ENCODE results near the gene CENPF.
"Not testable (repeated sequence)": the region's sequence is repeated elsewhere in the genome, so short reads cannot be mapped to it uniquely, and the experiment has no call there.

The CENPF gene

DNA sequence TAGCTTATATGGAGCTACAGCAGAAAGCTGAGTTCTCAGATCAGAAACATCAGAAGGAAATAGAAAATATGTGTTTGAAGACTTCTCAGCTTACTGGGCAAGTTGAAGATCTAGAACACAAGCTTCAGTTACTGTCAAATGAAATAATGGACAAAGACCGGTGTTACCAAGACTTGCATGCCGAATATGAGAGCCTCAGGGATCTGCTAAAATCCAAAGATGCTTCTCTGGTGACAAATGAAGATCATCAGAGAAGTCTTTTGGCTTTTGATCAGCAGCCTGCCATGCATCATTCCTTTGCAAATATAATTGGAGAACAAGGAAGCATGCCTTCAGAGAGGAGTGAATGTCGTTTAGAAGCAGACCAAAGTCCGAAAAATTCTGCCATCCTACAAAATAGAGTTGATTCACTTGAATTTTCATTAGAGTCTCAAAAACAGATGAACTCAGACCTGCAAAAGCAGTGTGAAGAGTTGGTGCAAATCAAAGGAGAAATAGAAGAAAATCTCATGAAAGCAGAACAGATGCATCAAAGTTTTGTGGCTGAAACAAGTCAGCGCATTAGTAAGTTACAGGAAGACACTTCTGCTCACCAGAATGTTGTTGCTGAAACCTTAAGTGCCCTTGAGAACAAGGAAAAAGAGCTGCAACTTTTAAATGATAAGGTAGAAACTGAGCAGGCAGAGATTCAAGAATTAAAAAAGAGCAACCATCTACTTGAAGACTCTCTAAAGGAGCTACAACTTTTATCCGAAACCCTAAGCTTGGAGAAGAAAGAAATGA is 37.6 kb downstream of the CENPF start:
- DNase-seq = no peak
- in situ Hi-C loops (cut with HindIII; ENCODE audit: low pct_ligation_motif_present, low pct_unique_long_range_greater_than_20kb, low sequenced_read_pairs) = no loop called here

DNA sequence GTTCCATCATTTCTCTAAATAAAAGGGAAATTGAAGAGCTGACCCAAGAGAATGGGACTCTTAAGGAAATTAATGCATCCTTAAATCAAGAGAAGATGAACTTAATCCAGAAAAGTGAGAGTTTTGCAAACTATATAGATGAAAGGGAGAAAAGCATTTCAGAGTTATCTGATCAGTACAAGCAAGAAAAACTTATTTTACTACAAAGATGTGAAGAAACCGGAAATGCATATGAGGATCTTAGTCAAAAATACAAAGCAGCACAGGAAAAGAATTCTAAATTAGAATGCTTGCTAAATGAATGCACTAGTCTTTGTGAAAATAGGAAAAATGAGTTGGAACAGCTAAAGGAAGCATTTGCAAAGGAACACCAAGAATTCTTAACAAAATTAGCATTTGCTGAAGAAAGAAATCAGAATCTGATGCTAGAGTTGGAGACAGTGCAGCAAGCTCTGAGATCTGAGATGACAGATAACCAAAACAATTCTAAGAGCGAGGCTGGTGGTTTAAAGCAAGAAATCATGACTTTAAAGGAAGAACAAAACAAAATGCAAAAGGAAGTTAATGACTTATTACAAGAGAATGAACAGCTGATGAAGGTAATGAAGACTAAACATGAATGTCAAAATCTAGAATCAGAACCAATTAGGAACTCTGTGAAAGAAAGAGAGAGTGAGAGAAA is 38.4 kb downstream of the CENPF start:
- no peak for DNase-seq
- in situ Hi-C loops (cut with HindIII; ENCODE audit: low pct_ligation_motif_present, low pct_unique_long_range_greater_than_20kb, low sequenced_read_pairs) = no loop called here

DNA sequence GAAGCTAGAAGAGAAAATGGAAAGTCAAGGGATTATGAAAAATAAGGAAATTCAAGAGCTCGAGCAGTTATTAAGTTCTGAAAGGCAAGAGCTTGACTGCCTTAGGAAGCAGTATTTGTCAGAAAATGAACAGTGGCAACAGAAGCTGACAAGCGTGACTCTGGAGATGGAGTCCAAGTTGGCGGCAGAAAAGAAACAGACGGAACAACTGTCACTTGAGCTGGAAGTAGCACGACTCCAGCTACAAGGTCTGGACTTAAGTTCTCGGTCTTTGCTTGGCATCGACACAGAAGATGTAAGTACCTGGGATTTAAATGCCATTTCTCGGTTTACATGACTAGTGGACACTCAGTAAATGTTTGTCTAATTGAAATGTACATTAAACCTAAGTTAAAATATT is 40.0 kb downstream of the CENPF start:
- DNase-seq = no peak

DNA sequence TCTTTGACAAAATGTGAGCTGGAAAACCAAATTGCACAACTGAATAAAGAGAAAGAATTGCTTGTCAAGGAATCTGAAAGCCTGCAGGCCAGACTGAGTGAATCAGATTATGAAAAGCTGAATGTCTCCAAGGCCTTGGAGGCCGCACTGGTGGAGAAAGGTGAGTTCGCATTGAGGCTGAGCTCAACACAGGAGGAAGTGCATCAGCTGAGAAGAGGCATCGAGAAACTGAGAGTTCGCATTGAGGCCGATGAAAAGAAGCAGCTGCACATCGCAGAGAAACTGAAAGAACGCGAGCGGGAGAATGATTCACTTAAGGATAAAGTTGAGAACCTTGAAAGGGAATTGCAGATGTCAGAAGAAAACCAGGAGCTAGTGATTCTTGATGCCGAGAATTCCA is 42.7 kb downstream of the CENPF start:
- in situ Hi-C loops (cut with HindIII; ENCODE audit: low pct_ligation_motif_present, low pct_unique_long_range_greater_than_20kb, low sequenced_read_pairs) = no loop called here
- DNase-seq = no peak

More for the DNA sequence above, 40.0 kb downstream of the CENPF start:
- in situ Hi-C loops (cut with HindIII; ENCODE audit: low pct_ligation_motif_present, low pct_unique_long_range_greater_than_20kb, low sequenced_read_pairs) = no loop called here

DNA sequence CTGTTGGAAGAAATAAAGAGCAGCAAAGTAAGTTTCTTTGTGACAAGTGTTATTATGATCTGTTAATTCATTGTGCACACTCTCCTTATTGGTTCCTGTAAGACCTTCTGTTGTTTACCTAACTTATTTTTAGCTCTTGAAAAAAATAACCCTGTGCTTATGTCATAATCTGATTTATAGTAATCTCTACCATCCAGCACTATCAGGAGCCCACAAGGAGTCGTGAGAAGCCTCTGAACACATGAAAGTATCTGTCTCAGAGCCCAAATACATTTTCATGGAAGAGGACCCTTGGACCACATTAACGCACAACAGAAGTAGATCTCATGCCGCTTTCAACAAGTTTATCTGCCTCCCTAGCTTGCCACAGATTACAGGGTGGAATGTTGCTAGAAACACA is 45.8 kb downstream of the CENPF start:
- DNase-seq = no peak
- in situ Hi-C loops (cut with HindIII; ENCODE audit: low pct_ligation_motif_present, low pct_unique_long_range_greater_than_20kb, low sequenced_read_pairs) = no loop called here

DNA sequence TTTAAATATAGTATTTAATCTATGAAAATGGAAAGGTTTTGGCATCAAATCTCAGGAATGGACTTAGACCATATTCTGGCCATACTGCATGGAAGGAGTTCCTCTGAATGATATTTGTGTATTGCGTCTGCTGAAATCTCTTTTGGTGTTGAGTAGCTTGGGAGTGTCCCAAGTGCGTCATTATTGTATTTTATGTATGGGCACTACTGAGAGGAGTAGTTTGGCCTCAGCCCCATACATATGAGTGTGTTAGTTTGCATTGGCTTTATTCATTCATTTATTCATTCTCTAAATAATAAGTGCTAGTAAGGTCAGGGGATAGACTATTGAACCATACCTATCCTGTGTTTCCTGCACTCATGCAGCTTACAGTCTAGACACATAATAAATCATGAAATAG is 46.6 kb downstream of the CENPF start:
- in situ Hi-C loops (cut with HindIII; ENCODE audit: low pct_ligation_motif_present, low pct_unique_long_range_greater_than_20kb, low sequenced_read_pairs) = no loop called here
- DNase-seq = no peak

DNA sequence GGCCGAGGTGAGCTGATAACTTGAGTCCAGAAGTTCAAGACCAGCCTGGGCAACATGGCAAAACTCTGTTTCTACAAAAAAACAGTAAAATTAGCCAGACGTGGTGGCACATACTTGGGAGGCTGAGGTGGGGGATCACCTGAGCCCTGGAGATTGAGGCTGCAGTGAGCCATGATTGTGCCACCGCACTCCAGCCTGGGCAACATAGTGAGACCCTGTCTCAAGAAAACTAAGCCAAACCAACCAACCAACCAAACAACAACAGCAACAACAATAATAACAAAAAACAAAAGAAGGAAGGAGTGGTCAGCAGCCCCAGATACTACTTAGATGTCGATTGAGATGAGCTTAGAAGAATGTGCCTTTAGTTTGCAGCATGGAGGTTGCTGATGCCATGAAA is 47.7 kb downstream of the CENPF start:
- in situ Hi-C loops (cut with HindIII; ENCODE audit: low pct_ligation_motif_present, low pct_unique_long_range_greater_than_20kb, low sequenced_read_pairs) = no loop called here
- no peak for DNase-seq

DNA sequence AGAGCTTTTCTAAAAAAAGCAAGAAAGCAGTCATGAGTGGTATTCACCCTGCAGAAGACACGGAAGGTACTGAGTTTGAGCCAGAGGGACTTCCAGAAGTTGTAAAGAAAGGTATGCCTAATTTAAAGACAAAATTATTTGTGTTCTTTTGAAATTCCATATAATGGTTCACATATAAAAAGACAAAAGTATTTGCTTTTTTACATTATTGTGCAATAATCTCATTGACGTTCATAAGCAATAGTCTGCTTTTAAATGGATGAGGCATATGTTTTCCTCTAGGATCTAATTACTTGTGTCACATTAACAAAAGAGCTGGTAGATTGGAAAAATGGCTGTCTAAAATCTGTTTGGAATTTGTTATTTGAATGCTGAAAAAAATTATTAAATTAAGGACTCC is 54.3 kb downstream of the CENPF start:
- no peak for DNase-seq
- in situ Hi-C loops (cut with HindIII; ENCODE audit: low pct_ligation_motif_present, low pct_unique_long_range_greater_than_20kb, low sequenced_read_pairs) = no loop called here

DNA sequence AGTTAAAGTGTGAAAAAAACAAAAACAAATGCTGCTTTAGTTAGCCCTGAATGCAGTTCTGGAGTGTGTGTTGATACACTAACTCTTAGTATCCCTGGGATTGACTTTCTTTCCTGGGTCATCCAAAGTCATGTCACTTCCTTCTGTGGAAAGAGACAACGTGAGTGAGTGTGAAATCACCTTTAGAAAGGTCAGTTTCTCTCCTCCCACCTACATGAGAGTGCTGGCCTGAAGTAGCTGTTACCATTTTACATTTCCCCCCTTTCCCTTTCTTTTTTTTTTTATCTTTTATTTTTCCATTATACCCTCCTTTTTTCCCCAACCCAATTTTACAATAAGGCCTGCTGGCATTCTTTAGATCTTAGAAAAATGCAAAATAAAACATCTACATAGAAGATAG is 55.2 kb downstream of the CENPF start:
- DNase-seq = no peak
- in situ Hi-C loops (cut with HindIII; ENCODE audit: low pct_ligation_motif_present, low pct_unique_long_range_greater_than_20kb, low sequenced_read_pairs) = no loop called here

DNA sequence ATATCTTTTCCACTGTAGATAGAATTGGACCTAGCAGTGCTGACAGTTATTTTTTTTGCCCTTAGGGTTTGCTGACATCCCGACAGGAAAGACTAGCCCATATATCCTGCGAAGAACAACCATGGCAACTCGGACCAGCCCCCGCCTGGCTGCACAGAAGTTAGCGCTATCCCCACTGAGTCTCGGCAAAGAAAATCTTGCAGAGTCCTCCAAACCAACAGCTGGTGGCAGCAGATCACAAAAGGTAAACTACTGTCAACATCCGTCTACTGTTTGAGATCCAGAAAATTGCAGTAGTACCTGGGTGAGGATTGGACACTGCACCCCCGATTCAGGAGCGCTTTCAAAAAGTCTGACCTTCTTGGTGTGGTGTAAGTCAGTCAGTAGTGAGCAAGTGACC is 55.8 kb downstream of the CENPF start:
- in situ Hi-C loops (cut with HindIII; ENCODE audit: low pct_ligation_motif_present, low pct_unique_long_range_greater_than_20kb, low sequenced_read_pairs) = no loop called here

DNA sequence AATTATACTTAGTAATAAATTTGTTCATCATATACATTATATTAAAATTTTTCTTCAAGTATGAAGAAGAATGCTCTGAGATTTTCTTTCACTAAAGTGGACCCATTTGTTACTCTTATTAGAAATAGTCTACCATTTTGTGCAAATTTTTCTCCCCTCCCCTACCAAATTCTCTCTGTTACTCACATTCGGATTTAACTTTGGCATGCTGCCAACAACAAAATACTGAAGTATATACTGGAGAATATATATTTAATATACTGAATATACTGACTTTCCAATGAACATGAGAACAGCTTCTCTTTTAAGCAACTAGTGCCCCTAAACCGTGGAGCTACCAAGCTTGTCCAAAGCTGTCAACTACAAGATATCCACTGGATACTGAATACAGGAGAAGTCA is 57.2 kb downstream of the CENPF start:
- in situ Hi-C loops (cut with HindIII; ENCODE audit: low pct_ligation_motif_present, low pct_unique_long_range_greater_than_20kb, low sequenced_read_pairs) = no loop called here
- DNase-seq = no peak

More for the DNA sequence above, 55.8 kb downstream of the CENPF start:
- peak; percentile 48 for DNase-seq

DNA sequence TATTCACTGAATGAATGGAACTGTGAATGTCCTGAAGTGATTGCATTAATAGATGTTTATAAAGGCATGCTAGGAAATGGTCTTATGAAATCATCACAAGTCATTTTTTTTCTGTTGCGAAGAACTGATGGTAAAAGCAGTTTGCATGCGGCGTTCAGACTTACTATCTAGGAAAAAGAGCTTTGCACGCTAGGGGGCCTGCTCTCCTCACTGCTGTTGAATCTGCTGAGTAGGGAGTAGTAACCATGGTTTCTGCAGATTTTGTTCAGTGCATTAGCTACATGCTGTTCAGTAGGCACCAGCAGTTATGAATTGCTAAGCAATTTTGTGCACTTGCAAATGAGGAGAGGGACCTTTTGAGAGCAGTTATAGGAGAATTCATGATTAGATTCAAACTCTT is 57.9 kb downstream of the CENPF start:
- peak; percentile 42 for DNase-seq
- in situ Hi-C loops (cut with HindIII; ENCODE audit: low pct_ligation_motif_present, low pct_unique_long_range_greater_than_20kb, low sequenced_read_pairs) = no loop called here

DNA sequence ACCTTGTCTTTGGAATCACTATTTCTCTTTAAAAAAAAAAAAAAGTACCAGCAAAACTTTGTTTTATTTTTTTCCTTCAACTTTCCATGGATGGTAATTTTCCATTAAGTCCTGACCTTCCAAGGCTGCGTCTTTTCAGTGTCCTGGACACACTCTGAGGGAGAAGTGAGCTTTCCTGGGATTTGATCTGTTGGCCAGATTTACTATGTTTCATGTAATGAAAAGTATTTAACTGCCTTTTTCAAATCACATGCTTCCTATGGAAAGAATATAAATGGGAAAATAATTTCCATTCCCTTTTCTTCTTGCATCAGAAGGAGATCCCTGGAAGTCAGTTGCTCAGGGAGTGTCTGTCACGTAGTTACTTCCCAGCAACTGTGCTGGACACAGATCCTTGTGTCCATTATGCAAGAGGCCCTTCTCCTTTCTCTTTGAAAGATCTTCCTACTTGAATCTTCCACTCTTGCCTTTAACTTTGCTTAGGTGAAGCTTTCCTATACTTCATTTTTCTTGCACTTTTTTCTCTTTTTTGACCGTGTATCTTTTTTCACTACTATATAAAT is 59.3 kb downstream of the CENPF start:
- in situ Hi-C loops (cut with HindIII; ENCODE audit: low pct_ligation_motif_present, low pct_unique_long_range_greater_than_20kb, low sequenced_read_pairs) = no loop called here

DNA sequence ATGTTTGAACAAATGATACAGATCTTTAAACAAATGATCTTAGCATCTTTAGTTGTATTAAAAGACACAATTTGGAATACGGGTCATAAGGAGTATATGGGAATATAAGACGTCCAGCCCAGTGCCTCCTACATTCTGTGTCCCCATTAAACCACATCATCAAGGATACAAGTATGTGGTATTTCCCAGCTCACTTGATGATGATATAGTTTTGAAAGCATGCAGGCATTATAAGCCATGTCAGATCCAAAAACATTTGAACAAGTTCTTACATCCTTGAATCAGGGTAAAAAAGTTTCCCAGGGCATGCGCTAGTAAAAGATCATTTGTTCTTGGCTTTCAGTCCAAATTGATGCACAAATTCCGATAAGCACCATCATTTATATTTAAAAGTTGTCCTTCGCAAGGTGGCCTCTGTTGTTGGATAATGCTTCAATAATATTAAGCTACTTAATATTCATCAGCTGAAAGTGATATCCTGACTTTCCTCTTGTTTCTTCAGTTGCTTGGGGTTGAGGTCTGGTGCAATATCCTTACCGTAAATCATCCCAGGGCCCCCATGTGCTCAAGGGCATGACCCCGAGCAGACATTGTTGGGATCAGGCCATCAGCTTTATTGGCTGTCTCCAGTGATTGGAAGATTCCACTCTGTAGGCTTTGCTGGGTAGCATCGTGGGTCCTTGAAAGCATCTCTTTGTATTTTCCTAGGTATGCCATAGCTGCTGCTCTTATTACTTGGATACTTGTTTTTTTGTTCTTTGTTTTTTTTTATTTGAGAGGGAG is 61.8 kb downstream of the CENPF start:
- DNase-seq = no peak
- in situ Hi-C loops (cut with HindIII; ENCODE audit: low pct_ligation_motif_present, low pct_unique_long_range_greater_than_20kb, low sequenced_read_pairs) = no loop called here

More for the DNA sequence above, 59.3 kb downstream of the CENPF start:
- no peak for DNase-seq

DNA sequence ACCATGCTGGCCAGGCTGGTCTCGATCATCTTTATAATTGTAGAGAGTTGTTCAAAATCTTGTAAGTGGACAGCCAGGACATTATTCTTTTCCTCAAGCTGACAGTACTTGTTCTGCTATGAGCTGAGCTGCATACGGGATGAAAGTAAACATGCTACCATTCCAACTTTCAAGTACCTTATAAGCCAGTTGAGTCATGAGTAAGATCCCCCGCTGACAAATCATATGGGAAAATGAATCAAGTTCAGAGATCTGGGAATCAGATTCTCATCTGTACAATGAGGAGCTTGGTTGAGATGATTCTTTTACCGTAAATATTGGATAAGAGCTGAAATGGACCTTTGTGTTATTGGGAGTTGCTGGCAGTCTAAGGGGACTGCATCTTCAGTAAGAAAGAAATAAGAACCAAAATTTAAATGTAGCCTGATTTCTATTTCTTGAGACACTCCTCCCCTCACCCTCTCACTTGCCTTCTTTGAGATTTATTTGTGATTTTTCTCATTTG is 62.7 kb downstream of the CENPF start:
- DNase-seq = no peak
- in situ Hi-C loops (cut with HindIII; ENCODE audit: low pct_ligation_motif_present, low pct_unique_long_range_greater_than_20kb, low sequenced_read_pairs) = no loop called here

DNA sequence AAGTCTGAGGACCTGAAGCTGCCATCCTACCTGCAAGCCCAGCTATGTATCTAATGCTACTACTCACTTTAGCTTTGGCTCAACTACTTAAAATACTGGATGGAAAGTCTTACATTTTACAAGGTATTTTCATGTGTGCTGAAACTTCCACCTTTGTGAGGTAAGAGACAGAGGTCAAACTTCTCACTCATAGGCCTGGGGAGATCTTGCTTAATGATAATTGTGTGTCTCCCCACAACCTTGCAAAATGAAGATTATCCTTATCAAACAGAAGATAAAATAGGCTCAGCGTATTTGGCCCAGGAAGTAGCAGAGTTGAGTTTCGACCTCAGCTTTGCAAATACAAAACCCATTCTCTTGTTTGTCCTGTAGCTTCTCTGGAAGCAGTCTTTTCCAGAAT is 63.7 kb downstream of the CENPF start:
- in situ Hi-C loops (cut with HindIII; ENCODE audit: low pct_ligation_motif_present, low pct_unique_long_range_greater_than_20kb, low sequenced_read_pairs) = no loop called here
- DNase-seq = no peak

DNA sequence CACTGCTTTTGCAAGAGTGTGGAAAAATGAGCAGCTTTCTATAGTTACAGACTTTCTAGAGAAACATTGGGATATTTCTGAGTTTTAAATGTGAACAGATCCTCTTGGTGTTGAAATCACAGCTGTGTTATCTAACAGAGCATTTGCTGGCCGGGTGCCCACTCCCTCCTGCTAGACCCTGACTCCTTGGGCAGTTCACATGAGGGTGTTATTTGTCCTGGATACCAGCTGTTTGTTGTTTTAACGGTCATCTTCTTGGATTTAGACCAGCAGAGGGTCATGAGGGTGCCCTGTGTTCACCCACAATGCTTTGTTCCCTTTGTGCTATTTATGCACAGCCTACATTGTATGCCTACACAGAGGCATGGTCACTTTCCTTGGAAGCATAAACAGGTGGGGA is 67.1 kb downstream of the CENPF start:
- in situ Hi-C loops (cut with HindIII; ENCODE audit: low pct_ligation_motif_present, low pct_unique_long_range_greater_than_20kb, low sequenced_read_pairs) = no loop called here
- DNase-seq = no peak

DNA sequence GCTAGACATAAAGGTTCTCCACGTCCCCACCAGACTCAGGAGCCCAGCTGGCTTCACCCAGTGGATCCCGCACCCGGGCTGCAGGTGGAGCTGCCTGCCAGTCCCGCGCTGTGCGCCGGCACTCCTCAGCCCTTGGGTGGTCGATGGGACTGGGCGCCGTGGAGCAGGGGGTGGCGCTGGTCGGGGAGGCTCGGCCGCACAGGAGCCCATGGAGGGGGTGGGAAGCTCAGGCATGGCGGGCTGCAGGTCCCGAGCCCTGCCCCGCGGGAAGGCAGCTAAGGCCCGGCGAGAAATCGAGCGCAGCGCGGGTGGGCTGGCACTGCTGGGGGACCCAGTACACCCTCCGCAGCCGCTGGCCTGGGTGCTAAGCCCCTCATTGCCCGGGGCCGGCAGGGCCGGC is 70.0 kb downstream of the CENPF start:
- in situ Hi-C loops (cut with HindIII; ENCODE audit: low pct_ligation_motif_present, low pct_unique_long_range_greater_than_20kb, low sequenced_read_pairs); DNase-seq: not testable (repeated sequence)

DNA sequence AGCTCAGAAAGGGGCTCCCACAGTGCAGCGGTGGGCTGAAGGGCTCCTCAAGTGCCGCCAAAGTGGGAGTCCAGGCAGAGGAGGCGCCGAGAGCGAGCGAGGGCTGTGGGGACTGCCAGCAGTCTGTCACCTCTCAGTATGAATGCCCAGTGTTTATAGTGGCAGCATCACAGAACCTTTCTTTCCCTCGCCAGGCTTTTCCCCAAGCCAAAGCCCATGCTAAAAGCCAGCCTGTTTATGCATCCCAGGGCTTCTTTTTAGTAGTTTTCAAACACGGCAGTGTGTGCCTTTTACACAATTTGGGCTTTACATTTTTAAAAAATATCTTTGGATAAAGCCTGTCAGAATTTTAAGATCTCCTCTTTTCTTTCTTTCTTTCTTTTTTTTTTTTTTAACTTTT is 70.6 kb downstream of the CENPF start:
- in situ Hi-C loops (cut with HindIII; ENCODE audit: low pct_ligation_motif_present, low pct_unique_long_range_greater_than_20kb, low sequenced_read_pairs) = no loop called here
- DNase-seq = no peak
